Activated CD4-positive, alpha-beta T cell treated with anti-CD3 and anti-CD28 coated beads, Interleukin-2, Interleukin-4, amounts not matched to agents 100 ng/mL and 50 ng/mL, durations not matched to agents 16 hours and 8 hours (primary cell): ENCODE measurements around the gene ARFGAP1.
"Not testable (repeated sequence)": the region's sequence is repeated elsewhere in the genome, so short reads cannot be mapped to it uniquely, and the experiment has no call there.

ENCODE experiments used
- DNase-seq: peaks from one replicate; pipeline ENCODE4 v3.0.0-alpha.2; 2020; ENCODE audit warnings: low spot score

ARFGAP1 gene

DNA sequence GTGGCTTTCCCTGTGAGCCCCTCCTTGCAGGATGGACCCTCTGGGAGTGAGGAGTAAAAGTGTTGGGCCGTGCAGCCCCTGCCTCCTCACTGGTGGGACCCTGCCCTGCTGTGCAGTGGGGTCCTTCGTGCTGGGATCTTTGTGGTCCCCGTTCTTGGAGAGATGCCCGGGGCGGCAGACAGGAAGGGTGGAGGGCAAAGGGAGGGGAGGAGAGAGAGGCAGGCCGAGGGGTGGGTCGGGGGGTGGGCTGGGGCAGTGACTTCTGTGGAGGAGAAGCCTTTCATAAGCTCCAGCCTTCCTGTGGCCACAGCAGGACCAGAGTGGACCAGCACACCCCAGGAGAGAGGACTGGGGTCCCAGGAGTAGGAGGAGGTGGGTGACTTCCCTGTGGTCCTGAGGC is 20.3 kb downstream of the ARFGAP1 start, which contains the start of gene COL20A1:
TSS of gene COL20A1 (plus strand) at position 283 of the 400 bp plus-strand sequence. CDS start 1,922 bp downstream, outside the sequence.
- DNase-seq, result no peak

DNA sequence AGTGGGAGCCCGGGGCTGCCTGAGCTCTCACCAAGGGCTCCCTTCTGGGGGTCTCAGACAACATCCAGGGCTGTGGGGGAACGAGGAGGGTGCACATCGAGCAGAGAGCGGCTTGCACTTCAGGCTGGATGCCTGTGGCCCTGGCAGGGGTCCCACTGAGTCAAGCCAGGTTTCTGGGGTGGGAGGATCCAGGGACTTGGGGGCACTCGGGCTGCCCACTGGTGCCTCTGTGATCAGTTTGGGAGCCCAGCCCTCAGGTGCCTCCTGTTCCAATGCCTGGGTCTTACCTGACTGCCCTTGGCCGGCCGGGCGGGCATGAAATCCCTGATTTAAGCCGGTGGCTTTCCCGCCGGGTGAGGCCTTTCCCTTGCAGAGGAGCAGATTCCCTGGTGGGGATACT is 20.8 kb downstream of the ARFGAP1 start:
- no peak for DNase-seq

DNA sequence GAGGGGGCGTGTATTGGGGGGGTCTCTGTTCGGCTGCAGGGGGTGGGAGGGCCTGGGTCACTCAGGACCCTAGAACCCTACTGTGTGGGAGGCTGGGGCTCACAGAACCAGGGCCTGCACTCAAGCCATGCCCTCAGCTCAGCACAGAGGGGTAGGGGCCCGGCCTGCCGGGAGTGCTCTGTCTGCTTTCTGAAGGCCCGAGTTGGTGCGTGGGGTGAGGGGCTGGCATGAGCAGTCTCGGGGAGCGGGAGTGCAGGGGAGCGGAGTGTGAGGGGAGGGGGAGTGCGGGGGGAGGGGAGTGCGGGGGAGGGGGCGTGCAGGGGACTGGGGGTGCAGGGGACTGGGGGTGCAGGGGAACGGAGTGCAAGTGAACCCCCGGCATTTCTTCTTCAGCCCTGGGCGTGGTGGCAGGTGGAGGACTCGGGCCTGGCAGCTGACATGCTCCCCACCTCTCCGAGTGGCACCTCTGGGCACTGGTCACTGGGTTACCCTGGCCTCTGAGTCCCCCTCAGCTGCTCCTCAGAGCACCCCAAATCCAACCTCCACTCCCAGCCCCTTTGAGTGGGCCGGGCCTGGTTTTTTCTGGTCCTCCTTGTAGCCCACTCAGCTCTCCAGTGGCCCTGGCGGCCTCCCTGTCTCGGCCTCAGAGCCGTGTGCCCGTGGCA is 21.4 kb downstream of the ARFGAP1 start:
- DNase-seq, result no peak

DNA sequence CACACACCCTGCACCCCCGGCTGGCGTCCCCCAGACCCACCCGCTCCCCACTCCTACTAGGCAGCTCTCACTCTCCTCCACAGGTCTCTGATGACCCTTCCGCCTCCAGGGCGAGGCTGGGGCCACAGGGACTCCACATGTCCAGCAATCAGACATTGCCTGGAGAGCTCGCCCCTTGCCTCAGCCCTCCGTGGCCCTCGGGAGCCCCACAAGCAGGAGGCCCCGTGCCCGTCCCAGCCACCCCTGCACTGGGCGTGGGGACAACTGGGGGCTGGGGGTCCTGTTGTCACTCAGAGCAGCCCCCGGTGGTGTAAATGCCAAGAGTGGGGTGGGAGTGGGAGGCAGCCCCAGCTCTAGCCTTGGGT is 21.9 kb downstream of the ARFGAP1 start:
- no peak for DNase-seq

DNA sequence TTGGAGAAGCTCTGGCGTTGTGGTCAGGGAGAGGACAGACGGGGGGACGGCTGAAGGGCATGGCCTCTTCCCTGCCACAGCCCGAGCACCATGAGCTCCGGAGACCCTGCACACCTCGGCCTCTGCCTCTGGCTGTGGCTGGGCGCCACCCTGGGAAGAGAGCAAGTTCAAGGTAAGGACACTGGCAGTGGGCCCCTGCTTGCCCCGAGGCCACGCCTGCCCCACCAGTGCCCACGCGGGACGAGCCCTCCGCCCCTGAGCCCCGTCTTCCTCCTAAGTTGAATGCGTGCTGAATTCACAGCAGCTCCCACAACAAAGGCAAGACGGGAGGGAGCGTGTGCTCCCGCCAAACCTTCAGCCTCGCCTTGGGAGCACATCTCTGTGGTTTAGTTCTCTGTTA is 22.4 kb downstream of the ARFGAP1 start:
- no peak for DNase-seq

DNA sequence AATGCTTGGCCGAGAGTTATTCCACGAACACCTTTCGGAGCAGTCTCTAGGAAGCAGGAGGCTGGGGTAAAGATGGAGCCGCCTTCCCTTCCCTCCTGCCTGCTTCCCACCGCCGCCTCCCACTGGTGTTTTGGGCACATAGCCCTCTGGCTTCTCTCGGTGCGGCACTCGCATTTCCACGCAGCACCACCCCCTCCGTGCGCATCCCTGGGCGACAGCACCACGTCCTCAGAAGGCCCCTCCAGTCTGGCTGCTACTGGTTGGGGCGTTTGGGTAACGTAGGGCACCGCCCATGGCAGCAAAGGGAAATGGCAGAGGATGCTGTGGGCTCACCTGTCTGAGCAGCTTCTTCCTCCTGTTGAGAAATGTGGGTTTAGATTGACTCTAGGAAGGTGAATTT is 22.8 kb downstream of the ARFGAP1 start:
- no peak for DNase-seq

DNA sequence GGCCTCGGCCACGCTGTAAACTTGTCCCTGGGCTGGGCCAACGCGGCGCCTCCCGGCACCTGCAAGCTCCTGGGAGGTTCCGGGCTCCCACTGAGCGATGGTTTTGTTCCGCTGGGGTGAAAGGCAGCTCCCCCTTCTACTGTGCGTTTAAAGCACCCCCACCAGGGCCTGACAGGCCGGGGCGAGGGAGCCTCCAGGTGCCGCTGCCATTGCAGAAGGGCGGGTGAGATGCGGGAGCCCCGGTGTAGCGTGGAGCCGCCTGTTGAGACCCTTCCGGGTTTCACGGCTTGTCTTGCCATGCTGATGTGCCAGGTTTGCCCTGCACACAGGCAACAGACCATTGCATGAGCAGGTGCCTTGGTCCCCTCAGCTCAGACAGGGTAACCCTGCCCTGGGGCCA is 23.2 kb downstream of the ARFGAP1 start:
- DNase-seq, result no peak

DNA sequence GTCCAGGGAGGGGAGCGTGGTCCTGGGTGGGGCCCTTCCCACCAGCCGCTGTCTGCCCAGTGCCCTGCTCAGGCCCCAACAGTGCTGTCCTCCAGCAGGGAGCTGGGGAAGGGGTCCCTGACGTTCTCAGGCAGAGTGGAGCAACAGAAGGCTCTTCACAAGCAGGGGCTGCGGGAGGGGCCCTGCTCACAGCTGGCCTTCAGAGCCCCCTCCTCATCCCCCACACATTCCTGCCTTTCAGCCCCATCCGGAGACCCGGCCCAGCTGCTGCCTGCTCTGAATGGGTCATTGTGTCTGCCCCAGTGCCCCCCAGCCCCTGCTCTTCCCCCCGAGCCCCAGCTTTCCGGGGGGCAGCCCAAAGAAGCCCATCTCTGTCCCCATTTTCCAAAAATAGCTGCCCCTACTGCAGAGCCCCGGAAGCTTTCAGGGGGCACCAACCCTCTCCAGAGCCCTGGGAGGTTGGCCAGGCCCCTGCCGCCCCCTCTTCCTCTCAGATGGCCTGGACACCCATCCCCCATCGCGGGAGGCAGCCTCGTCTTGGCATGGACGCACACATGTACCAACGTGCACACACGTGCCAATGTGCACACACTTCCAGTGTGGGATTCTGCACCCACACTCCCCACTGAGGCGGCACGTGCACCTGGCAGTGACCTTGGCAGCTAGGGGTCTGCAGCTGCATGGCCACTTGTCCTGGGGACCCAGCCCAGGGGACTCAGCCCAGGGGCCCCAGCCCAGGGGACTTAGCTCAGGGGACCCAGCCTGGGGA is 24.1 kb downstream of the ARFGAP1 start:
- DNase-seq, result no peak

DNA sequence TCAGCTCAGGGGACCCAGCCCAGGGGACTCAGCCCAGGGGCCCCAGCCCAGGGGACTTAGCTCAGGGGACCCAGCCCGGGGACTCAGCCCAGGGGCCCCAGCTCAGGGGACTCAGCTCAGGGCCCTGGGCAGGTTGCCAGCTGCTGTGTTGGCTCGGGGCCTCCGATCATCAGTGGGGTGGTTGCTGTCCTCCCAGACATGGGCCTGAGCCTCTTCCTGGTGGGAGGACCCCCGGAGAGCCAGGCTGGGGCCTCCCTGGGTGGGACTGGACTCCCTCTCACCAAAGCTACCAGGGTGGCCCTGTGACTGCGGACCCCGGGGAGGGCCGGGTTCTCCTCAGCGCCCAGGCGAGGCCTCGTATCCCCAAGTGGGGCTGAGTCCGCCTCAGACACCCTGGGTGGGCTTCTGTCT is 24.8 kb downstream of the ARFGAP1 start:
- no peak for DNase-seq

DNA sequence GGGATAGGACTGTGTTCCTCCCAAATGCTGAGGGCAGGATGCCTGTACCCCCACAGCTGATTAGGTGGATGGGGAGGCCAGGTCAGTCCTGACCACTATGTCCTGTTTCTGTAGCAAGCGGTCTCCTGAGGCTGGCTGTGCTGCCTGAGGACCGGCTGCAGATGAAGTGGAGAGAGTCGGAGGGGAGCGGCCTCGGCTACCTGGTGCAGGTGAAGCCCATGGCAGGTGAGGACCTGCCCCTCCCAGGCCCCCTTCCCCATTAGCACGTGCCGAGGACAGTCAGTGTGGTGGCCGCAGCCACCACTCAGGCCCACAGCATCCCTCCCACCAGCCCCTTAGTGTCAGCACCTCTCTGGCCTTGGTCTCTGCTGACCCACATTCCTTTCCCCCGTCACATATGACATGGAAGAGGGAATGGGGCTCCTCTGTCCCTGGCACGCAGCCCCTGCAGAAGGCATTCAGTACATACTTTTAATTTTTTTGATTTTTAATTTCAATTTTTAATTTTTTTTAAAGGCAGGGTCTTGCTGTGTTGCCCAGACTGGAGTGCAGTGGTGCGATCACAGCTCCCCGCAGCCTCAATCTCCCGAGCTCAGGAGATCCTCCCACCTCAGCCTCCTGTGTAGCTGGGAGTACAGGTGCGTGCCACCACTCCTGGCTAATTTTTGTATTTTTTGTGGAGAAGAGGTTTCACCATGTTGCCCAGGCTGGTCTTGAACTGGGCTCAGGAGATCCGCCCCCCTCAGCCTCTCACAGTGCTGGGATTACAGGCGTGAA is 25.4 kb downstream of the ARFGAP1 start:
- no peak for DNase-seq

DNA sequence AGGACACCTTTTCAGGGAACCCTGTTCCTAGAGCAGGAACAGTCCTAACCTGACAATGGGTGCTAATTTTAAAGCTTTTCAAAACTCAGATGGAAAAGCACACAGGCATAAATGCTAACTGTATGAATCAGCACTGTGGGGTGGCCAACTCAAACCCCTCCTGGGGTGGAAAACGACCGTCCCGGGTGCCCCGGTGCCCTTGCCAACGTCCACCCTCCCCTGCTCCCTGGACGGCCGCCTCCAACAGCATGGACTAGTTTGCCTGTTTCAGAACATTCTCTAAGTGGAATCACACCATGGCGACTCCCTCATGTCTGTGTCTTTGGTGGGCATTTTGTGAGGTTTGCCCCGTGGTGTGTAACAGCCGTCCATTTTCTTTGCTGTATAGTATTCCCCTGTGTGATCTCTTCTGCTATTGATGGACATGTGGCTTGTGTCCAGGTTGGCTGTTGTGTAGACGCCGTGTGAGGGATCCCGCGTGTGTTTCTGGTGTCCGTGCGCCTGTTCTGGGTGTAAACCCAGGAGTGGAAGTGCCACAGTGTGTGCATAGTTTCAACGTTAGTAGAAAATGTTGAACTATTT is 26.2 kb downstream of the ARFGAP1 start:
- no peak for DNase-seq

DNA sequence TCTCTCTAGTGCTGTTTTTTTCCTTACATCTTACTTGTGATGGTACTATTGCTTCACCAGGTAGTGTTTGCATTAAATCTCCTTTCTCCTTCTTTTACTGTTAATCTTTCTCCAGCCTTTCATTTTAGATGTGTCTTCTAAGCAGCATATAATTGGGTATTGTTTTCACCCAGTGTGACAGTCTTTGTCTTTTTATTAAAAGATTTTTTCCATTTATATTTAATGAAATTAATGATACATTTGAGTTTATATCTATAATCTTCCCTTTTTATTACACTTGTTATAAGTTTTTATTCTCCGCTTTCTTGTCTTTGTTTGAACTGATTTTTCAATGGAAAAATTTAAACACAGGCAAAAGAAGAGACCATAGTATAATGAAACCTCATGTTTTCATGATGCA is 29.1 kb downstream of the ARFGAP1 start:
- no peak for DNase-seq

DNA sequence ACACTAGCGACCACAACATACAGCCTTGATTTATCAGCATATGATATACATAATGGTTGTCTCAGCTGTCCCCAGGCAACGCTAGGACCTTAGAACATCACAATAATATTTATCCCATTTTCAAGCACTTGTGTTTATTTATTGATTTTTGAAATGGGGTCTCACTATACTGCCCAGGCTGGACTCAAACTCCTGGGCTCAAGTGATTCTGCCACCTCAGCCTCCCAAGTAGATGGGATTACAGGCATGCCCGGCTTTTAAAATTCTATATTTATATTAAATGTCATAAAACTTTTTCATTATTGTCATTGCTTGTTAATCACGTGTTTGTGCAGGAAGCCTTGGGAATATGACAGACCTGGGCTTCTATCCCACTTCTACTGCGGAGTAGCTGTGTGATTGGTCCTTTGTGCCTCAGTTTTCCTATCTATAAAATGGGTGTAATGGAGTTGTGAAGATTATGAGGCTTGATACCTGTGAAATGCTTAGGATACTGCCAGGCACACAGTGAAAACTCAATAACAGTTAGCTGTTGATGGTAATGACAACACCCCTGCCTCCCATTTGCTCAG is 30.6 kb downstream of the ARFGAP1 start:
- no peak for DNase-seq

DNA sequence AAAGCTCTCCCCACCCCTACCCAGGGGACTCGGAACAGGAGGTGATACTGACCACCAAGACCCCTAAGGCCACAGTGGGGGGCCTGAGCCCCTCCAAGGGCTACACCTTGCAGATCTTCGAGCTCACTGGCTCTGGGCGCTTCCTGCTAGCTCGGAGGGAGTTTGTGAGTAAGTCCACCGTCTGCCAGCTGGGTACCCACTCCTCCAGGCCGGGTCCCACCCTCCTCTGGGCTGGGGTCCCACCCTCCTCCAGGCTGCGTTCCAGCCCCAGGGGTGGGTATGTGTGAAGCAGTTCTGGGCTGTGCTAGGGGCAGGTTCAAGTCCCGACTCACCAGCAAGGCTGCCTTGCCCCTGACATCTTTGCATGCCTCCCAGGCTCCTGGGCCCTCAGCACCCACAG is 32.8 kb downstream of the ARFGAP1 start:
- DNase-seq, result no peak

DNA sequence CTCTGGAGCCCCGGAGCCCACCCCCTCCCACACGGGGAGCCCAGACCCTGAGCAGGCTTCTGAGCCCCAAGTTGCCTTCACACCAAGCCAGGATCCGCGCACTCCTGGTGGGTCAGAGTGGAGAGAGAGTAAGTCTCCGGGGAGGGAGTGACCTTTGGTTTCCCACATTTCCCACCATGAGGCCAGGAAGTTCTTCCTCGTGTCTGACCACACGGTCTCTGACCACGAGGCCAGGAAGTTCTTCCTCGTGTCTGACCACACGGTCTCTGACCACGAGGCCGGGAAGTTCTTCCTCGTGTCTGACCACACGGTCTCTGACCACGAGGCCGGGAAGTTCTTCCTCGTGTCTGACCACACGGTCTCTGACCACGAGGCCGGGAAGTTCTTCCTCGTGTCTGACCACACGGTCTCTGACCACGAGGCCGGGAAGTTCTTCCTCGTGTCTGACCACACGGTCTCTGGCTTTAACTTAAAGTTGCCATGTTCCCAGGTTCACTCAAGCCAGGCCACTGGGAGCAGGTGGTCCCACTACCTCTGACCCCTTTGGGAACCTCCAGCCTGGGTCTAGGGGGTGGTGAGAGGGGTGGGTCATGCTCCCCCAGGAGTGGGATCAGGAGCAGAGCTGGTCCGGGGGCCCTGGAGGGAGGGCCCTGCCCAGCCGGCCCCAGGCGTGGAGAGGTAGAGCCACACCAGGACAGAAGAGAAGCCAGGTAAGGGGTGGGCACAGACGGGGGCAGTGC is 33.5 kb downstream of the ARFGAP1 start:
- DNase-seq, result not testable (repeated sequence)

DNA sequence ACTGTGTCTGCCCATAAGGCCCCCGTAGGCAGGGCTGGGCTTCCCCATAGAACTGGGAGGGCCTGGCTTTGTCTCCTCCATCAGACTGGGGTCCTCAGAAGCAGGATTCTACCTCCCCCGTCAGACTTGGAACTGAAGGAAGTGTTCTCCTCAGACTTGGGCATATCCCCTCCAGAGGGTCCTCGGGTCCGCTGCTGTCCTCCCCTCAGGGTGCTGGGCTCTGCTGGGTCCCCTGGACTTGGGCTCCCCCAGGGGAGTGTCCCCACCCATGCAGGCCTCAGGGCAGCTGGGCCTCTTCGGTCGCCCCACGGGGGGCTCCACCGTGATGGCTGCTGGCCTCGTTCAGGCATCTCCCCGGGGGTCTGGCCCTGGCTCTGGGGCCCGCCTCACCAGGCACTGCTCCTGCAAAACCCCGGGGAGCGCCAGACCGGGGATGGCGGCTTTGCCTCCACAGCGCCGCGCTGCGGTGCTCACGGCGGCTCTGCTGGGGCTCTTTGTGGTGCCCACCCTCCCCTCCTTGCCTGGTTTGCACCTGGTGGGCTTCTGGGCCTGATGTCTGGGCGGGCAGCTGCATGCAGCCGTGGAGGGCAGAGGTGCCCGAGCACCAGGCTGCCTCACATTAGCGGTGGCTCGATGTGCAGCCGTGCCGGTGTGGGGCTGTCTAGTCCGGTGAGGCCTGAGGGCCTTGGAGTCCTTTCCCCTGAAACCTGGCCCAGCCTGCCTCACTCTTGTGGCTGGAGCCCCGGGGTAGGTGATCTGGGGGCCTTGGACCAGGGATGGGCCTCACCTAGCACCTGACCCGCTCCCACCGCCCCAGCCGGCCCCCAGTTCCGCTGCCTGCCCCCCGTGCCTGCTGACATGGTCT is 34.3 kb downstream of the ARFGAP1 start:
- DNase-seq, result no peak

DNA sequence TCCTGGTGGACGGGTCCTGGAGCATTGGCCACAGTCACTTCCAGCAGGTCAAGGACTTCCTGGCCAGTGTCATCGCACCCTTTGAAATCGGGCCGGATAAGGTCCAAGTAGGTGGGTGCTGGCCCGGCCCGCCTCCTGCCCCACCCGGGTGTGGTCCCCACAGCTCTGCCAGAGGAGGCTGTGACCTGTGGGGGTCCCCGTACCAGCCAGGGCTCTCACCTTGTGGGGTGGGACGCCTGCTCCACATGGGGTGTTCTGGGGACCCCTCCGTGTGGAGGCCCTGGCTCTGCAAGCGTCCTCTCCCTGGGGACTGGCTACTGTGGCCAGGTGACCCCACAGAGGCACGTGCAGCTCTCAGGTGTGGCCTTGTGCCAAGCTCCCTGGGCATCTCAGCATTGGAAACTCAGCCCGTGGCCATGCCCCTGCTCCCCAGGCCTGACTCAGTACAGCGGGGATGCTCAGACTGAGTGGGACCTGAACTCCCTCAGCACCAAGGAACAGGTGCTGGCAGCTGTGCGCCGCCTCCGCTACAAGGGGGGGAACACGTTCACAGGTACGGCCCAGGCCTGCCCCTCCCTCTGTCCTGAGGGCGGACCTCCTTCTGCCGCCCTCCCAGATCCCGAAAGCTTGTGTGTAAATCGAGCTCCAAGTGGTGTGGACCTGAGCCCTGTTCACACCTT is 35.1 kb downstream of the ARFGAP1 start:
- DNase-seq, result no peak

DNA sequence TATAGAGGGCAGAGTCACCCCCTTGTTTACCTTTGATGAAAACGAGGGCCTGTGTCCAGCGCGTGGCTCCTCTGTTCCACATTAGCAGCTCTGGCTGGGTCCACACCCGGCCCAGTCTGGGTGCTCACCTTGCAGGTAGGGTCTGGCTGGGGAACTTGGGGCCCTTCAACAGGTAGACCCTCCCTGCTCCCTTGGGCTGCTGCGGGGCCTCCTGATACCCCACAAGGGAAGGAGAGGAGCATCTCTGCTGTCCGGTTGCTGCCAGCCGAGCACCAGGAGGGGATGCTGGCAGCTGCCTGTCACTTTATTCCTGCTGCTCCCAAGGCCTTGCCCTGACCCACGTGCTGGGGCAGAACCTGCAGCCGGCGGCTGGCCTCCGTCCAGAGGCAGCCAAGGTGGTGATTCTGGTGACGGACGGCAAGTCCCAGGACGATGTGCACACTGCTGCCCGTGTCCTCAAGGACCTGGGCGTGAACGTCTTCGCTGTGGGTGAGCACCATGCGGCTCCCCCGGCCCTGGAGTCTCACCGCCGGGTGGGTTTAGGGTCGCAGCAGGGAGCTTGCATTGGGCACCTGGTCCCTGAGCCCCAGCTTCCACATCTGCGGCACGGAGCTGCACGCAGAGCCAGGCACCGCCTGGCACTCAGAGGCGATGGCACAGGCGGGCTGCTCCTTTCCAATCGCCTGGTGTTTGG is 35.8 kb downstream of the ARFGAP1 start:
- no peak for DNase-seq
